Thyroid gland (tissue), 4 donors: Measurements from ENCODE around the gene KIF18B. TPM values are rescaled to one million over a fixed set of nuclear protein-coding genes. Genes with fewer than 3 reads are reported as not detected.

ENCODE experiments used
- DNase-seq, 2 donors: peaks; one replicate each; pipeline ENCODE4 v3.0.0-alpha.2; 2019
- H3K27ac ChIP-seq, 3 donors: fragments of 200-600 bp; sonication (generic); 1 replicate in 2 of 3; 2 replicates in 1 of 3; pipeline ENCODE4 v1.5.1; 2016 to 2019; ENCODE audit warnings: mild to moderate bottlenecking in 1 of 3, moderate library complexity in 1 of 3
- H3K27me3 ChIP-seq: fragments of 200-600 bp; sonication (generic); one replicate; pipeline ENCODE4 v1.5.1; 2019
- H3K36me3 ChIP-seq, 2 donors: fragments of 200-600 bp; sonication (generic); one replicate each; pipeline ENCODE4 v1.5.1; 2016 to 2019
- H3K4me1 ChIP-seq, 2 donors: fragments of 200-600 bp; sonication (generic); one replicate each; pipeline ENCODE4 v1.5.1; 2017 to 2019
- H3K4me3 ChIP-seq, 3 donors: fragments of 200-600 bp; sonication (generic); replicated peaks in 1 of 3; 1 replicate in 2 of 3; 2 replicates in 1 of 3; pipeline ENCODE4 v1.5.1; 2016; ENCODE audit warnings: mild to moderate bottlenecking in 1 of 3
- H3K9me3 ChIP-seq: fragments of 200-600 bp; sonication (generic); one replicate; pipeline ENCODE4 v1.5.1; 2017
- POLR2A ChIP-seq, 2 donors: fragments of 450-650 bp; IDR thresholded peaks; one replicate each; pipeline ENCODE4 v1.6.1; 2017; ENCODE audit warnings: antibody characterized with exemption in 2 of 2, mild to moderate bottlenecking in 2 of 2, moderate library complexity in 1 of 2
- WGBS, 2 donors: methylation state at CpG; one replicate each; pipeline ENCODE4 v1.1.5; 2017; 5-methylcytosine and 5-hydroxymethylcytosine counted together
- intact Hi-C: fragments of 100-400 bp; cut with DNase I; formaldehyde crosslinking; loops from one replicate; pipeline ENCODE4 v1.15.1; 2023
- total RNA-seq, 4 donors: library from RNA; depleted of rRNA; stranded (reverse); fragments of >200 nt; gene quantifications; one replicate each; pipeline ENCODE4 v1.2.3, GENCODE V29; 2016
- TF ChIP-seq, protein P1 (sequence below), 6 experiments: fragments of 200-600 bp in 3 of 6; fragments of 450-650 bp in 3 of 6; sonication (generic) in 3 of 6; IDR thresholded peaks; one replicate each; pipeline ENCODE4 v1.5.1; 2016 to 2019; ENCODE audit warnings: antibody characterized with exemption in 6 of 6, mild to moderate bottlenecking in 2 of 6, inconsistent platforms in 1 of 6, moderate library complexity in 1 of 6

Gene KIF18B
- total RNA-seq, 4 donors from 2014 or later: 0.11 to 0.50 (median 0.34) TPM; not detected in 1

DNA sequence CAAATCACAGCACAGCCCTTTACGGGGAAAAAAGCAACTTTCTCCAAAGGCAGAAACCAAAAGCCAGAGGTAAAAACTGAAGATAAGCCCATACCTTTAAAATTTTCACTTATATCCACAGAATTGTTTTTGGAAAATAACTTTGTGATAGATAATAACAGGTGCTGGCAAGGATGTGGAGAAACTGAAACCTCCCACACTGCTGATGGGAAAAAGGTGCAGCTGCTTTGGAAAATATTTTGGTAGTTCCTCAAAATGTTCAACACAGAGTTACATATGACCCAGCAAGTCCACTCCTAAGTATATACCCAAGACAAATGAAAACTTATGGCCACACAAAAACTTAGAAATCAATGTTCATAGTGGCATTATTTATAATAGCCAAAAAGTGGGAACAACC is 60.6 kb downstream of the KIF18B start:
- intact Hi-C loops: no loop called here
- H3K27ac ChIP-seq: no peak overlapping the region
- no peak for TF ChIP-seq POLR2A (IDR thresholded peaks at IDR 0.05)
- TF ChIP-seq, protein P1, sequence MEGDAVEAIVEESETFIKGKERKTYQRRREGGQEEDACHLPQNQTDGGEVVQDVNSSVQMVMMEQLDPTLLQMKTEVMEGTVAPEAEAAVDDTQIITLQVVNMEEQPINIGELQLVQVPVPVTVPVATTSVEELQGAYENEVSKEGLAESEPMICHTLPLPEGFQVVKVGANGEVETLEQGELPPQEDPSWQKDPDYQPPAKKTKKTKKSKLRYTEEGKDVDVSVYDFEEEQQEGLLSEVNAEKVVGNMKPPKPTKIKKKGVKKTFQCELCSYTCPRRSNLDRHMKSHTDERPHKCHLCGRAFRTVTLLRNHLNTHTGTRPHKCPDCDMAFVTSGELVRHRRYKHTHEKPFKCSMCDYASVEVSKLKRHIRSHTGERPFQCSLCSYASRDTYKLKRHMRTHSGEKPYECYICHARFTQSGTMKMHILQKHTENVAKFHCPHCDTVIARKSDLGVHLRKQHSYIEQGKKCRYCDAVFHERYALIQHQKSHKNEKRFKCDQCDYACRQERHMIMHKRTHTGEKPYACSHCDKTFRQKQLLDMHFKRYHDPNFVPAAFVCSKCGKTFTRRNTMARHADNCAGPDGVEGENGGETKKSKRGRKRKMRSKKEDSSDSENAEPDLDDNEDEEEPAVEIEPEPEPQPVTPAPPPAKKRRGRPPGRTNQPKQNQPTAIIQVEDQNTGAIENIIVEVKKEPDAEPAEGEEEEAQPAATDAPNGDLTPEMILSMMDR (IDR thresholded peaks at IDR 0.05): no peak
- no peaks in the 10 kb centered on the region for H3K4me1 ChIP-seq
- no peak for DNase-seq
- WGBS, 2 donors: 89 to 94% methylated on average over 1 of the region's 1 CpG
- peaks cover 44 to 45% of the 10 kb centered on the region in 2 donors for H3K36me3 ChIP-seq
- H3K27me3 ChIP-seq: no peaks in the 10 kb centered on the region
- H3K9me3 ChIP-seq: no peaks in the 10 kb centered on the region
- no peak overlapping the region for H3K4me3 ChIP-seq

DNA sequence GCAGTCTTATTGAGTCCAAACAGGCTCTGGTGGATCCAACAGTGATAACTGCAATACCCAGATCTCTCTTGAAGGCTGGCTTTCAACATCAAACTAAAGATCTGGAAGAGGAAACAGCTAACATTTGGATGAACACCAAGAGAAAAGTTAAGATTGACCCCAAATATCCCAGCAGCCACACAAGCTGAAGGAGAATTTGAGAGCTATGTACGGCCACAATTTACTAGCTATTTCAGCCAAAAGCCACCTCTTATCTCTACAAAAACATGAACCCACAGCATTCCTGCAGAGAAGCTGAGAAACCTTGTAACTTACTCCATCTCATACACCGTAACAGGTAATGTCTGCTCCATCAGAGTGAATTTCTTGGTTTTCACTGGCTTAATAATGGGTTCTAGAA is 62.6 kb downstream of the KIF18B start:
- H3K27ac ChIP-seq: no peak overlapping the region
- TF ChIP-seq POLR2A (IDR thresholded peaks at IDR 0.05): no peak
- TF ChIP-seq, protein P1 (IDR thresholded peaks at IDR 0.05): no peak
- H3K4me3 ChIP-seq: no peak overlapping the region
- no peaks in the 10 kb centered on the region for H3K9me3 ChIP-seq
- intact Hi-C loops: no loop called here
- no peaks in the 10 kb centered on the region for H3K4me1 ChIP-seq
- WGBS, 2 donors: 98% methylated on average over 2 of the region's 2 CpGs
- peaks cover 52 to 59% of the 10 kb centered on the region in 2 donors for H3K36me3 ChIP-seq
- no peaks in the 10 kb centered on the region for H3K27me3 ChIP-seq
- no peak for DNase-seq

DNA sequence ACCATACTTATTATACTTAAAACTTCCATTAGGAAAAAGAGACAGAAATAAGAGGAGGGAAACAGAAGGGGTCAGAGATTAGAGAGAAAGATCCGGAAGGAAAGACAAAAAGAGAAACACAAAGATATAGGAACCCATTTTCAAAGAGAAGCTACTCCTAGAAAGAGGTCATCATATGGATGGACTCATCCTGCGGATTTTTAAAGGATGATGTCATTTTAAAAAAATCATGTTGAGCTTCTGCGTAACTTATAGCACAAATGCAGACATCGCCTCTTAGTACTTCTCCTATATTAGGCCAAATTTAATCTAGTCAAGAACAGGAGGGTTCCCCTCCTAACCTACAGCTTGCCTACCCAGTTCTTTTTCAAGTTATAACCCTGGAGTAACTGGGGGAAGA is 66.4 kb downstream of the KIF18B start:
- Histone ChIP-seq H3K27me3 (no peaks in the 10 kb centered on the region), H3K9me3 (no peaks in the 10 kb centered on the region), H3K36me3 (peaks cover 56 to 65% of the 10 kb centered on the region in 2 donors), H3K4me1 (no peaks in the 10 kb centered on the region), H3K27ac (no peak overlapping the region), H3K4me3 (no peak overlapping the region)
- no peak for DNase-seq
- intact Hi-C loops: no loop called here
- TF ChIP-seq, protein P1 (IDR thresholded peaks at IDR 0.05): no peak
- TF ChIP-seq POLR2A (IDR thresholded peaks at IDR 0.05): no peak
- 89 to 94% methylated on average over 4 of the region's 4 CpGs for WGBS, 2 donors

DNA sequence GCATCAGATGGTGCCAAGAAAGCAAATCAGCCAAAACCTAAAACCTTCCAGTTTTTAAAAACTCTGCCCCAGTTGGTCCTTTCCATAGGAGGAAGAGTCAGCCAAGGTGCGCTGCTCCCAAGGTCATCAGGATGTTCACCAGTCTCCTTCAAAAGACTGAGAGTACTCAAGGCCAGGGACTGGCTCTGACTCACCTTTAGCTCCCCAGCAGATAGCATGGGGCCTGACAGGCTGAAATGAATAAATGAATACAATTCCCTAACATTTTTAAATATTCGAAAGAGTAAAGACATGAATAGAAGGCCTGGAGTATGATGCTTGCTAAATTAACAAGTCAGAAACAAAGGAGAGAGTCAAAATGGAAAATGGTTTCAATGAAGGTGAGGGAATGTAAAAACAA is 67.5 kb downstream of the KIF18B start:
- 98 to 99% methylated on average over 2 of the region's 2 CpGs for WGBS, 2 donors
- Histone ChIP-seq H3K27me3 (no peaks in the 10 kb centered on the region), H3K36me3 (peaks cover 56 to 65% of the 10 kb centered on the region in 2 donors)

DNA sequence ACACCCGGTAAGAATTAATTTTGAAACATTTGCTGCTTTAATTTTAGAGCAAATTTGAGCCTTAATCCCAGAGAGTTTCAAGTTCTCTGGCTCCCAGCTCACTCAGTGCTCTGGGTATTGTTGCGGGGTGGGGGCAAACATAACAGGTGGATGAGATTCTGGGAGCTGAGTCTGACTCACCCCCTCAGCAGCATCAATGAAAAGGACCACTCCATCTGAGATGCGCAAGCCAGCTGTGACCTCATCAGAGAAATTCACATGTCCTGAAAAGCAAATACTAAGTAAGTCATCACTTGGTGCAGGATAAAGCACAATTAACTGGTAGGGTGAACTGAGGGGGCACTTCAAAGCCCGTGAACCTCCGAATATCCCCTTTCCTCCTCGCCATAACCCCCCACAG is 68.2 kb downstream of the KIF18B start:
- Histone ChIP-seq H3K4me3 (no peak overlapping the region), H3K27me3 (no peaks in the 10 kb centered on the region), H3K9me3 (no peaks in the 10 kb centered on the region), H3K36me3 (peaks cover 56 to 66% of the 10 kb centered on the region in 2 donors), H3K27ac (no peak overlapping the region), H3K4me1 (no peaks in the 10 kb centered on the region)
- no peak for DNase-seq
- TF ChIP-seq, protein P1 (IDR thresholded peaks at IDR 0.05): no peak
- TF ChIP-seq POLR2A (IDR thresholded peaks at IDR 0.05): no peak
- 86 to 90% methylated on average over 5 to 6 of the region's 6 CpGs for WGBS, 2 donors
- intact Hi-C loops: no loop called here

More for the DNA sequence above, 67.5 kb downstream of the KIF18B start:
- Histone ChIP-seq H3K27ac (no peak overlapping the region), H3K4me1 (no peaks in the 10 kb centered on the region), H3K9me3 (no peaks in the 10 kb centered on the region), H3K4me3 (no peak overlapping the region)
- no peak for DNase-seq
- intact Hi-C loops: no loop called here
- TF ChIP-seq, protein P1 (IDR thresholded peaks at IDR 0.05): no peak
- TF ChIP-seq POLR2A (IDR thresholded peaks at IDR 0.05): no peak
